Measurements from ENCODE around the gene UPB1. TPM values are rescaled to one million over a fixed set of nuclear protein-coding genes. Genes with fewer than 3 reads are reported as not detected.

UPB1 gene
- total RNA-seq, 2 donors from 2014 or later, result 0.52 TPM; not detected in 1

DNA sequence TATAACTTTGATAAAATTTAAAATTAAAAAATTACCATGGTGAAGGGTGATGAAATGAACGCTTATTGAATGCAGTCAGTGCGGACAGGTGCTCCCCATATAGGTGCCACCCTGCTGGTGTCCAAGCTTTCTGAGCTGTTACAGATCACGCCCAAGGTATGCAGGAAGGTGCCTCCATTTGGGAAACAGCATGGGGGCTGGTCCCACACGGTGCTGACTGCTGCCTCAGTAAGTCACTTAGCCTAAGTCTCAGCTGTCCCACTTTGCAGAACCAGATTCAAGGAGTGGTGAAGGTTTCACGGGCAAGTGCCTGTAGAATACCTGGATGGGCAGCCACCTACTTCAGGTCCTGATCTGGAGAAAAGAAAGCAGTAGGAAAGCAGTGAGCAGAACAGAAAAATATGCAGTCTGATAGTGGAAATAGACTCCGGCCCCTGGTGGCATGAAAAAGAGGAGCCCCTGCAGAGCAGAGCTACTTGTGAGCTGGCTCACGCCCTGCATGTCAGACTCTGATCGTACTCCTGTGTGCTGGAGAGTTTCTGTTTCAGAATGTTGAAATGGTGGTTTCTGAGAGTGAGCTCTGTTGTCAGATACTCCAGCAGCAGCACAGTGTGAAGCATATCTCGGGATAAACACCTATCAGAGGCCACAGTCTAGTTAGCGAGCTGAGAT is 34.6 kb upstream of the UPB1 start:
- H3K27me3 ChIP-seq, result no peaks in the 10 kb centered on the region
- no peaks in the 10 kb centered on the region for H3K9me3 ChIP-seq
- TF ChIP-seq, protein P1, sequence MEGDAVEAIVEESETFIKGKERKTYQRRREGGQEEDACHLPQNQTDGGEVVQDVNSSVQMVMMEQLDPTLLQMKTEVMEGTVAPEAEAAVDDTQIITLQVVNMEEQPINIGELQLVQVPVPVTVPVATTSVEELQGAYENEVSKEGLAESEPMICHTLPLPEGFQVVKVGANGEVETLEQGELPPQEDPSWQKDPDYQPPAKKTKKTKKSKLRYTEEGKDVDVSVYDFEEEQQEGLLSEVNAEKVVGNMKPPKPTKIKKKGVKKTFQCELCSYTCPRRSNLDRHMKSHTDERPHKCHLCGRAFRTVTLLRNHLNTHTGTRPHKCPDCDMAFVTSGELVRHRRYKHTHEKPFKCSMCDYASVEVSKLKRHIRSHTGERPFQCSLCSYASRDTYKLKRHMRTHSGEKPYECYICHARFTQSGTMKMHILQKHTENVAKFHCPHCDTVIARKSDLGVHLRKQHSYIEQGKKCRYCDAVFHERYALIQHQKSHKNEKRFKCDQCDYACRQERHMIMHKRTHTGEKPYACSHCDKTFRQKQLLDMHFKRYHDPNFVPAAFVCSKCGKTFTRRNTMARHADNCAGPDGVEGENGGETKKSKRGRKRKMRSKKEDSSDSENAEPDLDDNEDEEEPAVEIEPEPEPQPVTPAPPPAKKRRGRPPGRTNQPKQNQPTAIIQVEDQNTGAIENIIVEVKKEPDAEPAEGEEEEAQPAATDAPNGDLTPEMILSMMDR (IDR thresholded peaks at IDR 0.05), result no peak
- no peak for TF ChIP-seq POLR2A (IDR thresholded peaks at IDR 0.05)
- peaks cover 5% of the 10 kb centered on the region for H3K4me1 ChIP-seq
- H3K27ac ChIP-seq, result no peak overlapping the region
- ATAC-seq (no peak), DNase-seq (no peak)
- intact Hi-C loops (cut with DNase I), result no loop called here
- no peaks in the 10 kb centered on the region for H3K36me3 ChIP-seq (replicated peaks in 1 of 2; ENCODE audit: insufficient read depth in 1 of 2, low read depth in 2 of 2)
- H3K4me3 ChIP-seq, result no peak overlapping the region
- WGBS, 2 donors, result 64 to 70% methylated on average over 10 of the region's 10 CpGs

DNA sequence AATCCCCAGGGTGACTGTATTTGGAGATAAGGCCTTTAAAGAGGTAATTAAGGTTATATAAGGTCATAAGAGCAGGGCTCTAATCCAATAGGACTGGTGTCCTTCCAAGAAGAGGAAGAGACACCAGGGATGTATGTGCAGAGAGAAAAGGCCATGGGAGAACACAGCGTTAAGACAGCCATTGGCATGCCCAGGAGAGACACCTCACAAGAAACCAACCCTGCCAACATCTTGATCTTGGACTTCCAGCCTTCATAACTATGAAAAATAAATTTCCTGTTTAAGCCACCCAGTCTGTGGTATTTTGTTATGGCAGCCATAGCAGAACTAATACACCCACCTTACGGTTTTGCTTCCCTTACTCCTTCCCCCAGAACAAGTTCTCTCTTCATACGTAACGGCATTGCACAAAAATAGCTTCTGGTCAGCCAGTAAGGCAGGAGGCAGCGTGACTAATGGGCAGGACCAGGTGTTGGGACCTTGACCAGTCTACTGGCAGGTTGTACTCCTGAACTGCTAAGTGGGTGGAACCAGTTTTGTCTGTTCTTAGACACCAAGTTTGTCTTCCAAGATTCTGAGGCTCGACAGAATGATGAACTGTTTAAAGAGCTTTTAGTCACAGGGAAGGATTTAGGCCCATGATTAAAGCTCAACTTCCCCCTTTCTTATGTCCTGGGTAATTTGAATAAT is 31.9 kb upstream of the UPB1 start:
- H3K27me3 ChIP-seq, result no peaks in the 10 kb centered on the region
- ATAC-seq (no peak), DNase-seq (no peak)
- no peak overlapping the region for H3K27ac ChIP-seq
- no peak overlapping the region for H3K4me3 ChIP-seq
- no peaks in the 10 kb centered on the region for H3K9me3 ChIP-seq
- H3K4me1 ChIP-seq, result peaks cover 19% of the 10 kb centered on the region
- intact Hi-C loops (cut with DNase I), result no loop called here
- TF ChIP-seq POLR2A (IDR thresholded peaks at IDR 0.05), result no peak
- TF ChIP-seq, protein P1 (IDR thresholded peaks at IDR 0.05), result no peak
- 74 to 83% methylated on average over 6 of the region's 6 CpGs for WGBS, 2 donors
- no peaks in the 10 kb centered on the region for H3K36me3 ChIP-seq (replicated peaks in 1 of 2; ENCODE audit: insufficient read depth in 1 of 2, low read depth in 2 of 2)

DNA sequence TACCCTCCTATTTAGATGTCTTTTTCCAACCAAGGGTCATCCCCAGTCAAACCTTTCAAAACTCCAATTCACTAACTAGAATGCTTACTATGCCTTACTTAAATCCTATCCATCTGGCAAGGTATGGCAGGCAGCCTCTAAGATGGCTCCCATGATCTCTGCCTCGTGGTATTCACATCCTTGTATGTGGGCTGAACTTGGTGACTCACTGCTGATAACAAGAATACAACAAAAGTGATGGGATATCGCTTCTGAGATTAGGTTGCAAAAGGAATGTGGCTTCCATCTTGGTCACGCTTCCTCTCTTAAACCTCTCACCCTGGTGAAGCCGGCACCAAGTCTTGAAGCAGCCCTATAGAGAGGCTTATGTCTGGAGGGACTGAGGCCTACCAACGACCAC is 29.6 kb upstream of the UPB1 start:
- no peak for ATAC-seq

DNA sequence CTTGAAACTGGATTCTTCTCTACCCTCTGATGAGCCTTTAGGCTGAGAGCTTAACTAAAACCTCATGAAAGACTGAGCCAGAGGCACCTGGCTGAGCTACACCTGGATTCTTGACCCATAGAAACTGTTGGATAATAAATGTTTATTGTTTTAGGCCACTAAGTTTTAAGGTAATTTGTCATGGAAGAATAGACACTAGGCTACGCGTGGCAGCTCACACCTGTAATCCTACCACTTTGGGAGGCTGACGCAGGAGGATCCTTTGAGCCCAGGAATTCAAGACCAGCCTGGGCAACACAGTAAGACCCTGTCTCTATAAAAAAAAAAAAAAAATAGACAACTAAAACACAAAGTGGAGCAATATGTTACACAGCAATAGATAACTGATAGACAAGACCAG is 29.2 kb upstream of the UPB1 start:
- intact Hi-C loops (cut with DNase I), result no loop called here

More for the DNA sequence above, 29.6 kb upstream of the UPB1 start:
- no peak overlapping the region for H3K4me3 ChIP-seq
- no peak for DNase-seq
- no peaks in the 10 kb centered on the region for H3K36me3 ChIP-seq (replicated peaks in 1 of 2; ENCODE audit: insufficient read depth in 1 of 2, low read depth in 2 of 2)
- no peak overlapping the region for H3K27ac ChIP-seq
- WGBS, 2 donors, result 75 to 76% methylated on average over 5 of the region's 5 CpGs
- TF ChIP-seq POLR2A (IDR thresholded peaks at IDR 0.05), result no peak
- TF ChIP-seq, protein P1 (IDR thresholded peaks at IDR 0.05), result no peak
- H3K9me3 ChIP-seq, result no peaks in the 10 kb centered on the region
- peaks cover 19% of the 10 kb centered on the region for H3K4me1 ChIP-seq
- no peaks in the 10 kb centered on the region for H3K27me3 ChIP-seq
- intact Hi-C loops (cut with DNase I), result no loop called here

More for the DNA sequence above, 29.2 kb upstream of the UPB1 start:
- ATAC-seq (no peak), DNase-seq (no peak)
- Histone ChIP-seq H3K4me3 (no peak overlapping the region), H3K27me3 (no peaks in the 10 kb centered on the region), H3K4me1 (peaks cover 19% of the 10 kb centered on the region), H3K9me3 (no peaks in the 10 kb centered on the region), H3K27ac (no peak overlapping the region), H3K36me3 (replicated peaks in 1 of 2; ENCODE audit: insufficient read depth in 1 of 2, low read depth in 2 of 2) (no peaks in the 10 kb centered on the region)
- 100% methylated on average over 3 of the region's 3 CpGs for WGBS, 2 donors
- no peak for TF ChIP-seq POLR2A (IDR thresholded peaks at IDR 0.05)
- TF ChIP-seq, protein P1 (IDR thresholded peaks at IDR 0.05), result no peak
